Esophagus (tissue), 2 donors: ENCODE data around the gene DECR2. TPM values are rescaled to one million over a fixed set of nuclear protein-coding genes. Genes with fewer than 3 reads are reported as not detected.
"Not testable (repeated sequence)": the region's sequence is repeated elsewhere in the genome, so short reads cannot be mapped to it uniquely, and the experiment has no call there.

ENCODE experiments used
- H3K27ac ChIP-seq, 2 donors: one replicate each; pipeline ENCODE4 v1.5.1; 2013; ENCODE audit warnings: low read depth in 2 of 2, mild to moderate bottlenecking in 2 of 2, inconsistent platforms in 1 of 2, low read length in 1 of 2, moderate library complexity in 1 of 2
- H3K27me3 ChIP-seq, 2 donors: one replicate each; pipeline ENCODE4 v1.6.1; 2013; ENCODE audit warnings: low read length in 2 of 2, control low read depth in 1 of 2, mild to moderate bottlenecking in 1 of 2; ENCODE audit not compliant: insufficient read depth in 2 of 2, control insufficient read depth in 1 of 2
- H3K36me3 ChIP-seq, 2 donors: one replicate each; pipeline ENCODE4 v1.6.1; 2013; ENCODE audit warnings: low read length in 1 of 2; ENCODE audit not compliant: control insufficient read depth in 2 of 2, insufficient read depth in 2 of 2
- H3K4me1 ChIP-seq, 2 donors: one replicate each; pipeline ENCODE4 v1.6.1; 2013; ENCODE audit warnings: low read length in 1 of 2; ENCODE audit not compliant: control insufficient read depth in 2 of 2, insufficient read depth in 2 of 2
- H3K4me3 ChIP-seq, 2 donors: one replicate each; pipeline ENCODE4 v1.5.1; 2013; ENCODE audit warnings: low read length in 2 of 2, mild to moderate bottlenecking in 2 of 2, low read depth in 1 of 2, moderate library complexity in 1 of 2
- H3K9me3 ChIP-seq, 2 donors: one replicate each; pipeline ENCODE4 v1.6.1; 2013; ENCODE audit warnings: mild to moderate bottlenecking in 2 of 2, low read depth in 1 of 2, low read length in 1 of 2, moderate library complexity in 1 of 2; ENCODE audit not compliant: control insufficient read depth in 2 of 2, insufficient read depth in 1 of 2
- WGBS, 2 donors: extraction: QIAGEN DNeasy Blood & Tissue Kit; methylation state at CpG; one replicate each; pipeline ENCODE4 v1.1.7; 2013; 5-methylcytosine and 5-hydroxymethylcytosine counted together
- polyA plus RNA-seq, 2 donors: library from polyadenylated mRNA; stranded (reverse); fragments of 200-250 nt; gene quantifications; one replicate each; pipeline ENCODE4 v1.2.3, GENCODE V29; 2013
- donor health status: healthy with polysubstance abuse.
- donor health status: Bipolar disorder and iron deficiency.

DECR2 gene
- polyA plus RNA-seq, 2 donors: 15.0 to 24.2 TPM

- WGBS, 2 donors: 86 to 88% methylated on average over 21 of the region's 21 CpGs
- Histone ChIP-seq H3K36me3 (peaks cover 5 to 17% of the 10 kb centered on the region in 2 donors), H3K4me1 (no peaks in the 10 kb centered on the region), H3K27ac (no peak overlapping the region), H3K27me3 (no peaks in the 10 kb centered on the region), H3K4me3 (no peak overlapping the region), H3K9me3 (no peaks in the 10 kb centered on the region)
These were observed 12.9 kb downstream of the DECR2 start for GRCh38 chr16:414395-415169.

- not testable (repeated sequence) for H3K27me3 ChIP-seq, H3K4me1 ChIP-seq, H3K4me3 ChIP-seq, H3K9me3 ChIP-seq, H3K27ac ChIP-seq
- peaks cover 5 to 14% of the 10 kb centered on the region in 2 donors for H3K36me3 ChIP-seq
- 92 to 95% methylated on average over 3 of the region's 3 CpGs for WGBS, 2 donors
These were observed 13.4 kb downstream of the DECR2 start for GRCh38 chr16:415170-415498.

GRCh38 chr16:422179-422578 is 20.5 kb downstream of the DECR2 start:
- not testable (repeated sequence) for H3K9me3 ChIP-seq, H3K27me3 ChIP-seq, H3K27ac ChIP-seq, H3K36me3 ChIP-seq, H3K4me3 ChIP-seq
- H3K4me1 ChIP-seq: peaks cover 5 to 11% of the 10 kb centered on the region in 2 donors
- 88 to 93% methylated on average over 12 to 13 of the region's 13 CpGs for WGBS, 2 donors

GRCh38 chr16:424033-424622 is 22.4 kb downstream of the DECR2 start:
- Histone ChIP-seq H3K36me3 (no peaks in the 10 kb centered on the region), H3K27me3 (no peaks in the 10 kb centered on the region), H3K4me3 (peak overlapping the region in 1 of 2 donors; percentile 67), H3K4me1 (peaks cover 5 to 12% of the 10 kb centered on the region in 2 donors), H3K27ac (peak overlapping the region; percentile 91 to 95), H3K9me3 (no peaks in the 10 kb centered on the region)
- WGBS, 2 donors: 25 to 45% methylated on average over 20 of the region's 20 CpGs

GRCh38 chr16:424623-425081 is 23.0 kb downstream of the DECR2 start:
- Histone ChIP-seq H3K27me3 (no peaks in the 10 kb centered on the region), H3K4me3 (peak overlapping the region; percentile 66 to 67)
- 5 to 6% methylated on average over 31 of the region's 31 CpGs for WGBS, 2 donors

GRCh38 chr16:425082-425718 is 23.5 kb downstream of the DECR2 start, which contains the start of gene RAB11FIP3:
Gene RAB11FIP3 (plus strand): TSS chr16:425649. CDS start chr16:426007, 358 bp downstream.
- Histone ChIP-seq H3K9me3 (no peaks in the 10 kb centered on the region), H3K4me3 (peak within 1 kb of the TSS; percentile 66 to 67), H3K27me3 (no peaks in the 10 kb centered on the region), H3K27ac (peak within 1 kb of the TSS; percentile 91 to 95), H3K36me3 (no peaks in the 10 kb centered on the region), H3K4me1 (peaks cover 5 to 12% of the 10 kb centered on the region in 2 donors)
- 0 to 1% methylated on average over 77 of the region's 77 CpGs for WGBS, 2 donors

More at GRCh38 chr16:424623-425081, 23.0 kb downstream of the DECR2 start:
- Histone ChIP-seq H3K4me1 (peaks cover 5 to 12% of the 10 kb centered on the region in 2 donors), H3K27ac (peak overlapping the region; percentile 91 to 95), H3K36me3 (no peaks in the 10 kb centered on the region), H3K9me3 (no peaks in the 10 kb centered on the region)

GRCh38 chr16:425740-426114 is 24.0 kb downstream of the DECR2 start:
- 0 to 1% methylated on average over 34 to 63 of the region's 63 CpGs for WGBS, 2 donors
- H3K4me3 ChIP-seq: peak overlapping the region; percentile 66 to 67
- no peaks in the 10 kb centered on the region for H3K27me3 ChIP-seq
- no peaks in the 10 kb centered on the region for H3K9me3 ChIP-seq
- peaks cover 5 to 12% of the 10 kb centered on the region in 2 donors for H3K4me1 ChIP-seq
- no peaks in the 10 kb centered on the region for H3K36me3 ChIP-seq
- H3K27ac ChIP-seq: peak overlapping the region; percentile 91 to 95

- Histone ChIP-seq H3K36me3 (no peaks in the 10 kb centered on the region), H3K9me3 (no peaks in the 10 kb centered on the region), H3K27me3 (no peaks in the 10 kb centered on the region), H3K4me3 (peak overlapping the region; percentile 66 to 67), H3K27ac (peak overlapping the region in 1 of 2 donors; percentile 91), H3K4me1 (peaks cover 5 to 12% of the 10 kb centered on the region in 2 donors)
- whole genome bisulfite sequencing, 2 donors: 0 to 1% methylated on average over 95 to 97 of the region's 97 CpGs
These were observed 24.6 kb downstream of the DECR2 start for GRCh38 chr16:426115-426905.

GRCh38 chr16:426906-427249 is 25.2 kb downstream of the DECR2 start:
- H3K9me3 ChIP-seq: no peaks in the 10 kb centered on the region
- H3K4me3 ChIP-seq: peak overlapping the region; percentile 66 to 67
- H3K27ac ChIP-seq: no peak overlapping the region
- no peaks in the 10 kb centered on the region for H3K36me3 ChIP-seq
- WGBS, 2 donors: 11 to 20% methylated on average over 12 to 13 of the region's 13 CpGs
- H3K27me3 ChIP-seq: no peaks in the 10 kb centered on the region
- peaks cover 5 to 12% of the 10 kb centered on the region in 2 donors for H3K4me1 ChIP-seq
